ENCODE results near the gene GSK3A. TPM values are rescaled to one million over a fixed set of nuclear protein-coding genes. Genes with fewer than 3 reads are reported as not detected.

Gene GSK3A
- total RNA-seq, 2 donors from 2014 or later: 12.5 to 14.5 TPM

DNA sequence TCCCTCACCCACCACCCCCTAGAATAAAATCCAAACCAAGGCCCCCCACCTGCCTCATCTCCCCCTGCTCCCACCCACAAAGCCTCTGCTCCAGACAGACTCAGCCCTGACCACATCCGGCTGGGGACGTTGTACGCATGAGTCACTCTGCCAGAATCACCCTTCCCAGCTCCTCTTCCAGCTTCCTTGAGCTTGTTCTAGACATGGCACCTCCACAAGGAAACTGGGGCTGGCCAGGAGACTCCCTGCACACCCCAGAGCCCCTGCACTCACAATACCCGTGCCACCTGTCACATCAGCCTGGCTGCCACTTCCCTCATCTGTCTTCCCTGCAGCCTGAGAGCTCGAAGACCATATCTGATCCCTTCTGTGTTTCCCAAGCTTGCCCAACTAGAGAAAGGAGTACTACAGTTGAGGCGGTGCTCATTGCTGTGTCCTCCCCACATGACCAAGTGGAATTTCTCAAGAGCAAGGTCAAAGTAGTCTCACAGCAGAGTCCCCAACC is 34.6 kb downstream of the GSK3A start:
- Histone ChIP-seq H3K27ac (no peak overlapping the region), H3K9me3 (no peaks in the 10 kb centered on the region), H3K27me3 (no peaks in the 10 kb centered on the region), H3K36me3 (replicated peaks in 1 of 2; ENCODE audit: insufficient read depth in 1 of 2, low read depth in 2 of 2) (peaks cover 9 to 42% of the 10 kb centered on the region in 2 donors), H3K4me1 (peaks cover 8% of the 10 kb centered on the region), H3K4me3 (no peak overlapping the region)
- TF ChIP-seq POLR2A (IDR thresholded peaks at IDR 0.05): no peak
- TF ChIP-seq, protein P1, sequence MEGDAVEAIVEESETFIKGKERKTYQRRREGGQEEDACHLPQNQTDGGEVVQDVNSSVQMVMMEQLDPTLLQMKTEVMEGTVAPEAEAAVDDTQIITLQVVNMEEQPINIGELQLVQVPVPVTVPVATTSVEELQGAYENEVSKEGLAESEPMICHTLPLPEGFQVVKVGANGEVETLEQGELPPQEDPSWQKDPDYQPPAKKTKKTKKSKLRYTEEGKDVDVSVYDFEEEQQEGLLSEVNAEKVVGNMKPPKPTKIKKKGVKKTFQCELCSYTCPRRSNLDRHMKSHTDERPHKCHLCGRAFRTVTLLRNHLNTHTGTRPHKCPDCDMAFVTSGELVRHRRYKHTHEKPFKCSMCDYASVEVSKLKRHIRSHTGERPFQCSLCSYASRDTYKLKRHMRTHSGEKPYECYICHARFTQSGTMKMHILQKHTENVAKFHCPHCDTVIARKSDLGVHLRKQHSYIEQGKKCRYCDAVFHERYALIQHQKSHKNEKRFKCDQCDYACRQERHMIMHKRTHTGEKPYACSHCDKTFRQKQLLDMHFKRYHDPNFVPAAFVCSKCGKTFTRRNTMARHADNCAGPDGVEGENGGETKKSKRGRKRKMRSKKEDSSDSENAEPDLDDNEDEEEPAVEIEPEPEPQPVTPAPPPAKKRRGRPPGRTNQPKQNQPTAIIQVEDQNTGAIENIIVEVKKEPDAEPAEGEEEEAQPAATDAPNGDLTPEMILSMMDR (IDR thresholded peaks at IDR 0.05): no peak
- 74 to 75% methylated on average over 6 of the region's 6 CpGs for WGBS, 2 donors
- intact Hi-C loops (cut with DNase I): no loop called here
- no peak for ATAC-seq
- DNase-seq: peak in 1 of 4 donors; percentile 42

DNA sequence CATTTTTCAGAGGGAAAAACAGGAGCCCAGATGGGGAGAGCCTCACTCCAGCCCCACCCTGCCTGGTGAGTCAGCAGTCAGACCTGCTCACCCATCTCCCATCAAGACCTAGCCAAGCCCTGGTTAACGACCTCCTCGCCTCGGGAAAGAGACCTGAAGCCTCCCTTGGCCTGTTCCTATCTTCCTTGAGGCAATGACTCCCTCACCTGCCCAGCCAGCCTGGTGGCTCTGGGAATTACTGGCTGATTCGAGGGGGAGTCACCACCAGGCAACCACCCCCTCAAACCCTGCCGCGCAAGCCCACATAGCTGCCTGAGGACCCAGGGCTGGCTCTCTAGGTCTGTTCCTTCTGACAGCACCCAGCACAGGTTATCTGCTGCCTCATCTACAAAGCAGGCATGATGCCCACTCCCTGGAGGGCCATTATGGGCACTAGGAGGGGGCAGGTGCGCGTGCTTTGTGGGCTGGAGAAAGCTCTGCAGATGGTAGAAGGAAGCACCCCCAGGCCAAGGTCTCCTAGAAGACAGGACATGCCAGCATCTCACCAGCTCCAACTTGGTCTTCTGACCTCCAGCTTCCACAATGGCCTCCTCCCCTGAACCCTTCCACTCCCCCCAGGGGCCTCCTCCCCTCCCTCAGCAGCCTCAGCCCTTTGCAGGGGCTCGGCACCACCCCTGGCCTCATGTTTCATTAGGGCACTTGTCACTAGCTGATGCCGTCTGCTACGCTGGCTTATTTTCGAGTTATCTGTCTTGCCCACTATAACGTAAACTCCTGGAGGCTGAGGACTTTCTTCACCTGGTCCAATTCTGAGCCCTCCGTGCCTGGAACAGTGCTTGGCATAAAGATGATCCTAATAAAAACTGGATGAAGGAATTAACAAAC is 35.3 kb downstream of the GSK3A start:
- peaks cover 9 to 45% of the 10 kb centered on the region in 2 donors for H3K36me3 ChIP-seq (replicated peaks in 1 of 2; ENCODE audit: insufficient read depth in 1 of 2, low read depth in 2 of 2)
- ATAC-seq (no peak), DNase-seq (no peak)
- no peaks in the 10 kb centered on the region for H3K27me3 ChIP-seq
- no peaks in the 10 kb centered on the region for H3K9me3 ChIP-seq
- H3K4me1 ChIP-seq: peaks cover 7% of the 10 kb centered on the region
- H3K27ac ChIP-seq: no peak overlapping the region
- H3K4me3 ChIP-seq: no peak overlapping the region
- 86 to 92% methylated on average over 6 to 12 of the region's 14 CpGs for WGBS, 2 donors
- intact Hi-C loops (cut with DNase I): no loop called here
- TF ChIP-seq, protein P1 (IDR thresholded peaks at IDR 0.05): no peak
- no peak for TF ChIP-seq POLR2A (IDR thresholded peaks at IDR 0.05)

DNA sequence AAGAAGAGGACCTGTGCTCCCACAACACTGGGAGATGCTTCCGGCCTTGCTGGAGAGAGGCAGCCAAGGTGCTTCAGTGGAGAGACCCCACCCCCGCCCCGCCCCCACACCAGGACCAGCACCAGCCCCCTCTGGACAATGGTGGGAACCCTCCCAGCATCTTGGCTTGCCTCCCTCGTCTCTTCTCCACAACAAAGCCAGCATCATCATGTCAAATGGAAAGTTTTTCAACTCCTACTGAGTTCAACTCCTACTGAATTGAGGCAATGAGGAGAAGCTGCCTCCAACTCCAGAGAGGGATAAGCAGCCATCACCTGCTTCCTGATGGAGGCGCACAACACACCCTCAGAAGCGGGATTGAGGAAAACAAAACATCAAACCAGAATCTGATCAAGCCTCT is 37.7 kb downstream of the GSK3A start:
- Histone ChIP-seq H3K9me3 (no peaks in the 10 kb centered on the region), H3K4me1 (peaks cover 7% of the 10 kb centered on the region), H3K27ac (no peak overlapping the region), H3K36me3 (replicated peaks in 1 of 2; ENCODE audit: insufficient read depth in 1 of 2, low read depth in 2 of 2) (peaks cover 9 to 46% of the 10 kb centered on the region in 2 donors), H3K4me3 (no peak overlapping the region), H3K27me3 (no peaks in the 10 kb centered on the region)
- intact Hi-C loops (cut with DNase I): no loop called here
- ATAC-seq (no peak), DNase-seq (no peak)
- WGBS, 2 donors: 80 to 97% methylated on average over 4 to 5 of the region's 6 CpGs
- TF ChIP-seq, protein P1 (IDR thresholded peaks at IDR 0.05): no peak
- TF ChIP-seq POLR2A (IDR thresholded peaks at IDR 0.05): no peak

DNA sequence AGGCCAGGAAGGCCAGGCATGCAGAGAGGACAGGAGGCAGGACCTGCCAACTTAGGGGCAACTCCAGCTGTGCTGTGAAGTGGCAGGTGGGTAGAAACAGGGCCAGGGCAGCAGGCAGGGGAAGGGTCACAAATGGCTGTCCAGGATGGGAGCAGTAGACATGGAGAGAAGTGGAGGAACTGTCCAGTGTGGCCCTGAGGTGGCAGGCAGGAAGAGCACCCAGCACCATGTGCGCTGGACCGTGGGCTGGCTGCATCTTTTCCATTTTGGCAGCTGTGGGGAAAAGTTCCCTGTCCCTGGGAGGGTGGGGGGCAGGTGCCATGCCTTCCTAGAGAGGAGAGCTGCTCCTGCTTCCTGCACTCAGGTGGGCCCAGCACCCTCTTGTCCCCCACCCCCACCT is 38.7 kb downstream of the GSK3A start:
- H3K27ac ChIP-seq: no peak overlapping the region
- intact Hi-C loops (cut with DNase I): no loop called here
- no peak for ATAC-seq

More for the DNA sequence above, 38.7 kb downstream of the GSK3A start:
- Histone ChIP-seq H3K27me3 (no peaks in the 10 kb centered on the region), H3K36me3 (replicated peaks in 1 of 2; ENCODE audit: insufficient read depth in 1 of 2, low read depth in 2 of 2) (peaks cover 12 to 44% of the 10 kb centered on the region in 2 donors), H3K4me1 (peaks cover 4% of the 10 kb centered on the region), H3K9me3 (no peaks in the 10 kb centered on the region), H3K4me3 (no peak overlapping the region)
- TF ChIP-seq POLR2A (IDR thresholded peaks at IDR 0.05): no peak
- TF ChIP-seq, protein P1 (IDR thresholded peaks at IDR 0.05): no peak
- no peak for DNase-seq
- WGBS, 2 donors: 80 to 92% methylated on average over 2 of the region's 2 CpGs

Data from body of pancreas (tissue), 4 donors.